Renal cortical epithelial cell (primary cell): ENCODE measurements around the gene DNLZ. TPM values are rescaled to one million over a fixed set of nuclear protein-coding genes. Genes with fewer than 3 reads are reported as not detected.
"Not testable (repeated sequence)": the region's sequence is repeated elsewhere in the genome, so short reads cannot be mapped to it uniquely, and the experiment has no call there.

Experiments used
- DNase-seq: peaks from one replicate; pipeline ENCODE4 v3.0.0-alpha.2; 2011; ENCODE audit warnings: low read depth
- total RNA-seq: library from RNA; depleted of rRNA; stranded (reverse); fragments of >200 nt; gene quantifications from 2 replicates; pipeline ENCODE4 v1.2.3, GENCODE V29; 2014

DNLZ gene
- total RNA-seq = 12.5 and 17.4 TPM in 2 replicates

DNA sequence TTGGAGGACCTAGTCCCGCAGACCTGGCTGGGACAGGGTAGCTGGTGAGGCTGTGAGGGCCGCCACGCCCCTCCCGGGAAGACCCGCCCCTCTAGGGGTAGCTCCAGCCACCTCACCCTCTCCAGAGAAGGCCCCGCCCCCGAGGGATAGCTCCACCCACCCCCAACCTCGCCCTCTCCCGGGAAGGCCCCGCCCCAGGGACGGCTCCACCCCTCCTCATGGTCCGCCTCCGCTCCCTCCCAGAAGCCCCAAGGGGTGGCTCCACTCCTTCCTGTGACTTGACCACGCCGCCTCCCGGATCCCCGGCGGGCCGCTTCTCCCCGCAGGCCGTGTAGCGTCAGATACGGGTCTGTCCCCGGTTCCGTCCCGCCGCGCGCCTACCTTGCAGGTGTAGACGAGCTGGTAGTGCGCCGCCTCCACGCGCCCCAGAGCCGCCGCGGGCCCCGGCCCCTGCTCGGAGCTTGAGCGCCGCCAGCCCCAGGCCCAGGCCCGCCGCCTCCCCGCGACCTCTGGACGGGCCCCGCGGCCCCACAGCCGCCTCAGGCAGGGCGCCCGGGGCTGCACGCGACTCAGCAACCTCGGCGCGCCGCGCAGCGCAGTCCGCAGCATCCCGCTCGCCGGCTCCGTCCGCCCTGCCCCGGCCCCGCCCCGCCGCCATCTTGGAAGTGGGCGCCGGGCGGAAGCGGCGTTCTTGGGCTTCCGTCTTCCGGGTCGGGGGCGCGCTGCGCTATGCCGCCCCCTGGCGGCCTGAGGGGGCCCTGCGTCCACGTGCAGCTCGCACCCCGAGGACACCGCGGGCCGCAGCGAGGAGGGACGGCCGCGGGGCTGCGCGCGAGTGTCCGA, at the start of gene DNLZ:
Gene DNLZ (minus strand): TSS at position 639 of the 843 bp plus-strand sequence. CDS start 30 bp downstream, at position 609.
- peak; percentile 81 for DNase-seq

GRCh38 chr9:136412962-136413361, 49.4 kb upstream of the DNLZ start:
- no peak for DNase-seq

GRCh38 chr9:136411378-136411777, 47.8 kb upstream of the DNLZ start:
- DNase-seq = no peak

GRCh38 chr9:136410500-136411287, 47.1 kb upstream of the DNLZ start, which contains the start of the genes ENTR1 and PMPCA:
ENTR1 (minus strand) TSS chr9:136410614; CDS start chr9:136410397, 217 bp downstream.
PMPCA (plus strand) TSS chr9:136410658; CDS start chr9:136410669, 11 bp downstream.
- DNase-seq = peak; percentile 63

GRCh38 chr9:136409557-136410455, 46.3 kb upstream of the DNLZ start:
- peak; percentile 19 for DNase-seq

GRCh38 chr9:136407911-136408310, 44.4 kb upstream of the DNLZ start:
- DNase-seq = no peak

DNA sequence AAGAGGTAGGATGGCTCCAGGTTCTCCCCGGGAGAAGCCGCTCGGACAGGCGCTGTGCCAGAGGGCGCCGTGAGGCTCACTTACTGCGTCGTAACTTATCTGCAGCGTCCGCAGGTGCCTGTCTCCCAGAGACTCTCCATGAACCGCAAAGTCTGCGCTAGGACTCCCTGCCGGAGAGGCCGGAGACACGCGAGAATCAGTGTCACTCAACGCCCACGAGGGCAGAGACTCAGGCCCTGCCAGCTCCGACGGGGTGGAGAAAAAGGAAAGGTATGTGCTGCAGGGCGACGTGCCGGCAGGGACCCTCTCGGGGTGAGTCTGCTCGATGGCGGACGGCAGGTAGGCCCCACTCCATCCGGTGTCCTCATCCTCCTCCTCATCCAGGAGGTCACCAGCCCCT, 43.5 kb upstream of the DNLZ start:
- not testable (repeated sequence) for DNase-seq

- not testable (repeated sequence) for DNase-seq
Measured at GRCh38 chr9:136405904-136406303, 42.4 kb upstream of the DNLZ start.

DNA sequence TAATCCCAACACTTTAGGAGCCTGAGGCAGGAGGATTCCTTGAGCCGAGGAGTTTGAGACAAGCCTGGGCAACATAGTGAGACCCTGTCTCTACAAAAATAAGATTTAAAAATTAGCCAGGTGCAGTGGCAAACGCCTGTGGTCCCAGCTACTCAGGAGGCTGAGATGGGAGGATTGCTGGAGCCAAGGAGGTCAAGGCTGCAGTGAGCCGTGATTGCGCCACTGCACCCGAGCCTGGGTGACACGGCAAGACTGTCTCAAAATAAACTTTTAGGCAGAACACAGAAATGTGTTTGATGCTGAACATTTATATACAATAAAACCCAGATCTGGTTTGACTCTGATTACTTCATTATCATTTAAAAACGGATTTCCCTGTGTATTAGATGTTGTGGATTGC, 41.9 kb upstream of the DNLZ start:
- no peak for DNase-seq

- no peak for DNase-seq
Measured at GRCh38 chr9:136404801-136405136, 41.2 kb upstream of the DNLZ start.

DNA sequence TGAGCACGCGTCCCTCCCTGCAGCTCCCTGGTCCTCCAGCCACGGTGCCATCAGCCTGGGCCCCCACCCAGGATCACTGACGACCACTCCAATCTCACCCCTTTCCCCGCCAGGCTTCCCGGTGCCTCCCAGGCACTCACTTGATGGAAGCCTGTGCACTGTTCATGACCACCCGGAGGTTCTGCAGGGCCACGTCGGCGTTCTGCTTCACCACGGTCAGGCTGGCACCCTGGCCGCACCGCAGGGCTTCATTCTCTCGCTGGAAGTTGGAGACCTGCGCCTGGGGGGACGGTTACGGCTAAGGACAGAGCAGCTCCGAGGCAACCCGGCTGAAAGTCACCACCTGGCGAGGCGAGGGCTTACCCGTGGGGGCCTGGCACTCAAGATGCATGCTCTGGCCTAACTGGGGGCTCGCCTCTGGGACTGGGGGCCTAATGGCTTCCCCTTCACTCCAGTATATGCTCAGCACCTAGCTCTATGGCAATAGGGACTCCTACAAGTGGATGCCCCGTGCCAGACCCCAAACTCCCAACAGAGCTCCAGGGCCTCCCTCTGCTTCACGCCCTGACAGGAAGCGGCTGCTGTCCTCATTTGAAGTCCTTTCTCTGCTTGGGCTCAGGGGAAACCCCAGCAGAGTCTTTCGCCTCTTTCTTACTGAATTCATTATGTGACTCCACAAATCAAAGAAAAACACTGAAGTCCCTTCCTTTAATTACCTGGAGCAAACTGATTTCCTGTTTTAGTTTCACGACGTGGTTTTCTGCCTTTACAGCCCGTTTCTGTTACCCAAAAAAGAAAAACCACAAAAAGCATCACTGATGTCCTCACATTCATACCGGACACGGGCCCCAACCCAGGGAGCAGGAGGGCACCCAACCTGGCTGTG, 40.6 kb upstream of the DNLZ start:
- DNase-seq = no peak

GRCh38 chr9:136403538-136403914, 40.0 kb upstream of the DNLZ start:
- DNase-seq = no peak

GRCh38 chr9:136402067-136402466, 38.5 kb upstream of the DNLZ start:
- no peak for DNase-seq

DNA sequence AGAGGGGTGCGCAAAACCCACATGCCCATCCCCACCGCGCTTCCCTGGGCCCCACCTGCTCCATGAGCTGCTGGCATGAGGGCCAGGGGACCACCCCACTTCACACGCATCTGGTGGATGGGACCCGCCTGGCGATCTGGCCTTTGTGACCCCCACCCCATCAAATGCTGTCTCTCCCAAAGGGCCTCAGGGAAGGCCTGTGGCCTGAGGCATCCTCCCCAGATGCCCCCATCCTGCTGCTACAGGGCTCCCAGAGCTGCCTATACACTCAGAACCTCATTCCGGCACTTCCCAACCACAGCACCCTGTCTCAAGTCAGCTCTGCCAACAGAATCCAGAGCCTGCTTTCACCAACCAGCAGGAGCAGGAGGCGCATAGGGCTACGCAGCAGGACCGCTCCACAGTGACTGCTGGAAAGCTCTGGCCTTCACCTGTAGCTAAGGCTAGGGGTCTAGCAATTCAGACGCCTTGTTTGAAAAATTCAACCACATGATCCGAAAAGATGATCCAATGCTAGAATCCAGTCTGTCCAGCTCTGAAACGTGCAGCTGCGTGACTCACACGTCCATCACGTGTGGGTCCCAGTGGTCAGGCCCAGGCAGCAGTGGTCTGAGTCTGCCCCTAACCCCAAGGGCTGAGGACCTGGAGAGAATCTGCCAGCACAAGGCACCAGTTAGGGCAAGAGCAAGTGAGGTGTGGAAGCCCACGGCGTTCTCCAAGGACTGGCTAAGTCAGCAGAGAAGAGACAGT, 37.8 kb upstream of the DNLZ start:
- DNase-seq = no peak

- DNase-seq = peak; percentile 59
Measured at GRCh38 chr9:136400038-136400834, 36.7 kb upstream of the DNLZ start, which contains the start of gene SNAPC4. SNAPC4 (minus strand) TSS chr9:136400170; CDS start chr9:136398428, 1,742 bp downstream.

- no peak for DNase-seq
Measured at GRCh38 chr9:136399176-136400037, 35.9 kb upstream of the DNLZ start.

- no peak for DNase-seq
Measured at GRCh38 chr9:136398286-136398685, 34.7 kb upstream of the DNLZ start.

- no peak for DNase-seq
Measured at GRCh38 chr9:136397643-136398042, 34.1 kb upstream of the DNLZ start.
